ENCODE data around the gene INO80E.

Gene INO80E

GRCh38 chr16:29989111-29989858 lies 6.8 kb upstream of the INO80E start:
- DNase-seq (ENCODE audit: low read depth) = no peak
- no peak for TF ChIP-seq CTCF (conservative IDR thresholded peaks at IDR 0.05; ENCODE audit: low read depth, low read length)
- H3K4me3 ChIP-seq (ENCODE audit: low read length) = no peak overlapping the region

DNA sequence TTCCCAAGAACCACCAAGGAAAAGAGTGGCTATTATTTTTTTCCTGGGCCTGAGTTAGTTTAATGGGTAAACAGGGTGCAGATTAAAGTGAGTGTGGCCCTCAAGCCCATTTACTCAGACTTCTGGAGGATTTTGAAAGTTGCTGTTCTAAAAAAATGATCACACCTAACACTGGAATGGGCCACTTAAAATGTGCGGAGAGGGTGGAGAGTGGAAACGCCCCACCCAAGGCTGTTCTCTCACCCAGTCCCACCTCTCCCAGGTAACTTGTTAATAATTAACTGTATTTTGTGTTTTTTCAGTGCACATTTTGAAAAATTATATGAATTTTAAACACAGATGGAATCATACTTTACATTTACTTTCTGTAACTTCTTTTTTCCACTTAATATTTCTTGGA lies 6.0 kb upstream of the INO80E start:
- TF ChIP-seq CTCF (conservative IDR thresholded peaks at IDR 0.05; ENCODE audit: low read depth, low read length) = no peak
- DNase-seq (ENCODE audit: low read depth) = no peak
- H3K4me3 ChIP-seq (ENCODE audit: low read length) = no peak overlapping the region

GRCh38 chr16:29990883-29991570 lies 5.0 kb upstream of the INO80E start:
- H3K4me3 ChIP-seq (ENCODE audit: low read length) = no peak overlapping the region
- TF ChIP-seq CTCF (conservative IDR thresholded peaks at IDR 0.05; ENCODE audit: low read depth, low read length) = no peak
- DNase-seq (ENCODE audit: low read depth) = no peak

DNA sequence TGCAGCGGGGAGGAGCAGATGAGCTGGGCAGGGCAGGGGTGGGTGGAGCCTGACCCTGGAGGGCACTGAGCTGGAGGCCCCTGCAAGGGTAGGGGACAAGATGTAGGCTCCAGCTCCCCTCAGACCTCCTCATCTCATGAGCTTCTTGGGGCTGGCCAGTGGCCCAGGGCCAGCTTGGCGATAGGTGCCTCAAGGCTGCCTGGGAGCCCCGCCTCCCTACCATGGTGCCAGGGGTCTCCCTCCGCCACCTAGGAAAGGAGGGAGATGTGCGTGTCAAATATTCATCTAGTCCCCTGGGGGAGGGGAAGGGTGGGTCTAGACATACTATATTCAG lies 4.5 kb upstream of the INO80E start:
- DNase-seq (ENCODE audit: low read depth) = no peak
- no peak for TF ChIP-seq CTCF (conservative IDR thresholded peaks at IDR 0.05; ENCODE audit: low read depth, low read length)
- no peak overlapping the region for H3K4me3 ChIP-seq (ENCODE audit: low read length)

DNA sequence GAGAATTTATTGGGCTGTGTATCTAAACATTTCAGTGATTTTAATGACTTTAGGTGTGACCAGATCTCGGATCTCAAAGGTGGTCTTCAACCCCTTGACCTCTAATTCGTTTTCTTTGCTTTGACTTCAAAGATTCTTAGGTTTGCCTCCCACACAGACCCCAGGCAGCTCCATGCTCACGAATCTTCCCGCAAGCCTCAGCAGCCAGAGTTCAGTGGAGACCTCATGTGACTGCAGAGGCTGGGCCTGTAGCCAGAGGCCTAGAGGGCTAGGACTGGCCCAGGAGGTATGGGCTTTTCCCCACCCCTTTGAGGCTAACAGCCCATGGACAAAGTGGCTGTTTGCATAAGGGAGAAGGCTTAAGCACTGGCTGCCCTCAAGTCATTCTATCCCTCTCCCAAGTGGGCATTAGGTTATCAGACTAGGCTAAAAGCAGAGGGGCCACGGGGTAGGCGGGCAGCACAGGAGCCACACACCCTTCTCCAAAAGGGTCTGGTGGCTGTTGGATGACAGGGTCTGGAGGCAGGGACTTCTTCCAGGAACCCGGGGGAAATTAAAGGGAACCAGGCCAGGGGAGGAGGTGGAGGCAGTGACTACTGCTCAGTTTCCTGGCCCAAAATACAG lies 3.6 kb upstream of the INO80E start:
- no peak for TF ChIP-seq CTCF (conservative IDR thresholded peaks at IDR 0.05; ENCODE audit: low read depth, low read length)
- DNase-seq (ENCODE audit: low read depth) = no peak
- no peak overlapping the region for H3K4me3 ChIP-seq (ENCODE audit: low read length)

DNA sequence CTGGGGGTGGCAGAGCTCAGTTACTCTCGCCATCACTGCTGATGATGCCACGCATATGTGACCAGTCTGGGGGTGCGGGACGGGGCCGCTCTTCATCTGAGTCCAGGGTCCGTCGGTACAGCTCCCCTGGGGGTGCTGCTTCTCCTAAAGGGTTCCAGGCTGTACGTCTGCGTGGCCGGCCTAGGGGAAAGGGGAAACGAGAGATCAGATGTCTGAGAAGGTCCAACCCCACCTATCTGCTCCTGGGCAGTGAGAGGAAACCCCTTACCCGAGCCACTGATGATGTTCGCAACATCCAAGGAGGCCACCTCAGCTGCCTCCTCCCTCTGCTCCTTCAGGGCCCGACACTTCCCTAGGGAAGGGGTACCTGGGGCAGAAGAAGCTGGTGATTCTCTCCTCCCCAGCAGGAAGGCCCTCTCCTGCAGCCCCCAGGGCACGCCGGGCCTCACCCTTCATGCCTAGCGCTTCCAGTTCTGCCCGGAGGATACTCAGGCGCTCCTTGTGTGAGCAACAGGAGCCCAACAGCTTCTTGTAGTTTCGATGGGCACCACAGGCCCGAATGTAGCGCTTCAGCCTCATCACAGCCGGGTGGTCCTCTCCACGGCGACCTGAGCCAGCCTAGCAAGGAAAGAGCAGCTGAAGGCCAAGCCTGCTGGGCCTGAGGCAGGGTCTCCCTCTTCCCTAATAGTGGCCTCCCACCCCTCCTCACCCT lies 2.7 kb upstream of the INO80E start:
- TF ChIP-seq CTCF (conservative IDR thresholded peaks at IDR 0.05; ENCODE audit: low read depth, low read length) = no peak
- DNase-seq (ENCODE audit: low read depth) = no peak
- no peak overlapping the region for H3K4me3 ChIP-seq (ENCODE audit: low read length)
